Measurements from ENCODE around the gene COPG1. TPM values are rescaled to one million over a fixed set of nuclear protein-coding genes. Genes with fewer than 3 reads are reported as not detected.

The COPG1 gene
- total and polyA plus RNA-seq, 4 donors = 49.8 to 177 (median 87.0) TPM

- no peaks in the 10 kb centered on the region for H3K27me3 ChIP-seq (ENCODE audit: control insufficient read depth in 4 of 4, insufficient read depth in 4 of 4, low read length in 3 of 4)
- no peaks in the 10 kb centered on the region for H3K4me1 ChIP-seq (ENCODE audit: control insufficient read depth in 4 of 4, insufficient read depth in 4 of 4, low read length in 3 of 4)
- peak; percentile 80 for DNase-seq (ENCODE audit: low spot score)
- WGBS = 77% methylated on average over 26 of the region's 26 CpGs
- H3K36me3 ChIP-seq (ENCODE audit: control insufficient read depth in 4 of 4, insufficient read depth in 3 of 4, low read depth in 1 of 4, low read length in 3 of 4) = peaks cover 4 to 46% (median 24%) of the 10 kb centered on the region in 4 donors
- TF ChIP-seq TAF1 (conservative IDR thresholded peaks at IDR 0.05) = no peak
- TF ChIP-seq, protein P1, sequence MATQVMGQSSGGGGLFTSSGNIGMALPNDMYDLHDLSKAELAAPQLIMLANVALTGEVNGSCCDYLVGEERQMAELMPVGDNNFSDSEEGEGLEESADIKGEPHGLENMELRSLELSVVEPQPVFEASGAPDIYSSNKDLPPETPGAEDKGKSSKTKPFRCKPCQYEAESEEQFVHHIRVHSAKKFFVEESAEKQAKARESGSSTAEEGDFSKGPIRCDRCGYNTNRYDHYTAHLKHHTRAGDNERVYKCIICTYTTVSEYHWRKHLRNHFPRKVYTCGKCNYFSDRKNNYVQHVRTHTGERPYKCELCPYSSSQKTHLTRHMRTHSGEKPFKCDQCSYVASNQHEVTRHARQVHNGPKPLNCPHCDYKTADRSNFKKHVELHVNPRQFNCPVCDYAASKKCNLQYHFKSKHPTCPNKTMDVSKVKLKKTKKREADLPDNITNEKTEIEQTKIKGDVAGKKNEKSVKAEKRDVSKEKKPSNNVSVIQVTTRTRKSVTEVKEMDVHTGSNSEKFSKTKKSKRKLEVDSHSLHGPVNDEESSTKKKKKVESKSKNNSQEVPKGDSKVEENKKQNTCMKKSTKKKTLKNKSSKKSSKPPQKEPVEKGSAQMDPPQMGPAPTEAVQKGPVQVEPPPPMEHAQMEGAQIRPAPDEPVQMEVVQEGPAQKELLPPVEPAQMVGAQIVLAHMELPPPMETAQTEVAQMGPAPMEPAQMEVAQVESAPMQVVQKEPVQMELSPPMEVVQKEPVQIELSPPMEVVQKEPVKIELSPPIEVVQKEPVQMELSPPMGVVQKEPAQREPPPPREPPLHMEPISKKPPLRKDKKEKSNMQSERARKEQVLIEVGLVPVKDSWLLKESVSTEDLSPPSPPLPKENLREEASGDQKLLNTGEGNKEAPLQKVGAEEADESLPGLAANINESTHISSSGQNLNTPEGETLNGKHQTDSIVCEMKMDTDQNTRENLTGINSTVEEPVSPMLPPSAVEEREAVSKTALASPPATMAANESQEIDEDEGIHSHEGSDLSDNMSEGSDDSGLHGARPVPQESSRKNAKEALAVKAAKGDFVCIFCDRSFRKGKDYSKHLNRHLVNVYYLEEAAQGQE (IDR thresholded peaks at IDR 0.05) = no peak
- no peak for TF ChIP-seq ATF3 (IDR thresholded peaks at IDR 0.05)
- TF ChIP-seq CTCF (IDR thresholded peaks at IDR 0.05; ENCODE audit: low read depth, low read length, missing input control) = no peak
- TF ChIP-seq JUND (IDR thresholded peaks at IDR 0.05) = no peak
- TF ChIP-seq HNF4A (conservative IDR thresholded peaks at IDR 0.05) = no peak
- no peak for TF ChIP-seq EGR1 (IDR thresholded peaks at IDR 0.05; ENCODE audit: low read depth in 2 of 2)
- TF ChIP-seq HNF4G (IDR thresholded peaks at IDR 0.05) = no peak
- TF ChIP-seq GABPA (IDR thresholded peaks at IDR 0.05 in 1 of 2, conservative IDR thresholded peaks at IDR 0.05 in 1 of 2) = no peak
- TF ChIP-seq RAD21 (IDR thresholded peaks at IDR 0.05) = no peak
- H3K4me3 ChIP-seq (ENCODE audit: low read depth in 1 of 3, low read length in 3 of 3) = no peak overlapping the region
- H3K9ac ChIP-seq (ENCODE audit: low read depth in 1 of 2, low read length in 2 of 2) = no peak overlapping the region
- H3K27ac ChIP-seq (ENCODE audit: low read depth in 1 of 2, low read length in 2 of 2) = no peak overlapping the region
- H3K9me3 ChIP-seq (ENCODE audit: control insufficient read depth in 4 of 4, low read length in 3 of 4) = no peaks in the 10 kb centered on the region
Observed at GRCh38 chr3:129305592-129306091, 56.2 kb downstream of the COPG1 start.

- no peaks in the 10 kb centered on the region for H3K27me3 ChIP-seq (ENCODE audit: control insufficient read depth in 4 of 4, insufficient read depth in 4 of 4, low read length in 3 of 4)
- peaks cover under 1 to 2% (median 1%) of the 10 kb centered on the region in 4 donors for H3K4me1 ChIP-seq (ENCODE audit: control insufficient read depth in 4 of 4, insufficient read depth in 4 of 4, low read length in 3 of 4)
- H3K27ac ChIP-seq (ENCODE audit: low read depth in 1 of 2, low read length in 2 of 2) = no peak overlapping the region
- H3K4me3 ChIP-seq (ENCODE audit: low read depth in 1 of 3, low read length in 3 of 3) = no peak overlapping the region
- no peak for DNase-seq (ENCODE audit: low spot score)
- peaks cover 0 to 23% (median 15%) of the 10 kb centered on the region in 4 donors for H3K36me3 ChIP-seq (ENCODE audit: control insufficient read depth in 4 of 4, insufficient read depth in 3 of 4, low read depth in 1 of 4, low read length in 3 of 4)
- over 99% methylated on average over 3 of the region's 3 CpGs for WGBS
- no peak overlapping the region for H3K9ac ChIP-seq (ENCODE audit: low read depth in 1 of 2, low read length in 2 of 2)
- TF ChIP-seq CTCF (IDR thresholded peaks at IDR 0.05; ENCODE audit: low read depth, low read length, missing input control) = no peak
- H3K9me3 ChIP-seq (ENCODE audit: control insufficient read depth in 4 of 4, low read length in 3 of 4) = no peaks in the 10 kb centered on the region
Observed at GRCh38 chr3:129308636-129309035, 59.2 kb downstream of the COPG1 start.
